ENCODE results near the gene PAK2. TPM values are rescaled to one million over a fixed set of nuclear protein-coding genes. Genes with fewer than 3 reads are reported as not detected.

Gene PAK2
- total RNA-seq, 4 donors from 2014 or later, result 69.3 to 127 (median 74.7) TPM

- no peak for TF ChIP-seq CTCF (IDR thresholded peaks at IDR 0.05; ENCODE audit: low read depth)
Measured at GRCh38 chr3:196804773-196805172, 65.1 kb downstream of the PAK2 start.

- TF ChIP-seq CTCF (IDR thresholded peaks at IDR 0.05; ENCODE audit: low read depth), result no peak
Measured at GRCh38 chr3:196810963-196811581, 71.4 kb downstream of the PAK2 start.

GRCh38 chr3:196812853-196813252 is 73.2 kb downstream of the PAK2 start:
- TF ChIP-seq CTCF (IDR thresholded peaks at IDR 0.05; ENCODE audit: low read depth), result no peak

- TF ChIP-seq CTCF (IDR thresholded peaks at IDR 0.05; ENCODE audit: low read depth), result no peak
Measured at GRCh38 chr3:196813903-196814302, 74.2 kb downstream of the PAK2 start.

- TF ChIP-seq CTCF (IDR thresholded peaks at IDR 0.05; ENCODE audit: low read depth), result no peak
Measured at GRCh38 chr3:196821806-196822355, 82.2 kb downstream of the PAK2 start.

- no peak for TF ChIP-seq CTCF (IDR thresholded peaks at IDR 0.05; ENCODE audit: low read depth)
Measured at GRCh38 chr3:196835086-196835485, 95.4 kb downstream of the PAK2 start.

- TF ChIP-seq CTCF (IDR thresholded peaks at IDR 0.05; ENCODE audit: low read depth), result no peak
Measured at GRCh38 chr3:196837819-196838420, 98.3 kb downstream of the PAK2 start.

All from subcutaneous adipose tissue (tissue), 4 donors.